Mucosa of stomach (tissue), 1 donor: Measurements from ENCODE around the gene SAG.

Experiments
- H3K27me3 ChIP-seq: one replicate; pipeline ENCODE4 v1.7.0; 2013; ENCODE audit warnings: mild to moderate bottlenecking, low read length; ENCODE audit not compliant: control insufficient read depth, insufficient read depth
- H3K36me3 ChIP-seq: one replicate; pipeline ENCODE4 v1.7.0; 2013; ENCODE audit warnings: low read length; ENCODE audit not compliant: control insufficient read depth, insufficient read depth
- H3K4me1 ChIP-seq: one replicate; pipeline ENCODE4 v1.7.0; 2013; ENCODE audit warnings: mild to moderate bottlenecking, low read length; ENCODE audit not compliant: control insufficient read depth, insufficient read depth
- H3K4me3 ChIP-seq: one replicate; pipeline ENCODE4 v1.7.0; 2013; ENCODE audit warnings: low read length
- H3K9ac ChIP-seq: one replicate; pipeline ENCODE4 v1.7.0; 2013; ENCODE audit warnings: mild to moderate bottlenecking, low read length, moderate library complexity
- H3K9me3 ChIP-seq: one replicate; pipeline ENCODE4 v1.7.0; 2013; ENCODE audit warnings: mild to moderate bottlenecking, low read length, moderate library complexity; ENCODE audit not compliant: control insufficient read depth
- donor health status: Pancreatic carcinoma.

SAG gene

GRCh38 chr2:233290051-233290845 lies 17.4 kb upstream of the SAG start:
- H3K36me3 ChIP-seq = no peaks in the 10 kb centered on the region
- no peak overlapping the region for H3K9ac ChIP-seq

DNA sequence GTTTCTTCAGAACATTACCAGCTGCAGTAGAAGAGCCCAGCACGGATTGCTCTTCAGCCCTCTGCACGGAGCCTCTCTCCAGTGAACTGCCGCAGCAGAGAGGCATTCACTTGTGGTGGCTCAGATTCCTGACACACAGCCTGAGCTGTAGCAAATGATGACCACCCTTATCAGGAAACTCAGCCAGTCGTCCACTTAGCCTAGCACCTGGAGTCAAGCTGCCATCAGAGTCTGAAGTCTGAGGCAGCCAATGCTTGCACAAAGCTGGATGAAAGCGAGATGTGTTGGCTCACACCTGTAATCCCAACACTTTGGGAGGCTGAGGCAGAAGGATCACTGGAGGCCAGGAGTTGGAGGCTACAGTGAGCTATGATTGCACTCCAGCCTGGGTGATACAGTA lies 11.7 kb upstream of the SAG start:
- Histone ChIP-seq H3K4me3 (no peak overlapping the region), H3K36me3 (no peaks in the 10 kb centered on the region), H3K4me1 (no peaks in the 10 kb centered on the region), H3K9ac (no peak overlapping the region), H3K27me3 (no peaks in the 10 kb centered on the region), H3K9me3 (no peaks in the 10 kb centered on the region)

More at GRCh38 chr2:233290051-233290845, 17.4 kb upstream of the SAG start:
- Histone ChIP-seq H3K4me1 (peaks cover 19% of the 10 kb centered on the region), H3K27me3 (no peaks in the 10 kb centered on the region), H3K4me3 (no peak overlapping the region), H3K9me3 (no peaks in the 10 kb centered on the region)

DNA sequence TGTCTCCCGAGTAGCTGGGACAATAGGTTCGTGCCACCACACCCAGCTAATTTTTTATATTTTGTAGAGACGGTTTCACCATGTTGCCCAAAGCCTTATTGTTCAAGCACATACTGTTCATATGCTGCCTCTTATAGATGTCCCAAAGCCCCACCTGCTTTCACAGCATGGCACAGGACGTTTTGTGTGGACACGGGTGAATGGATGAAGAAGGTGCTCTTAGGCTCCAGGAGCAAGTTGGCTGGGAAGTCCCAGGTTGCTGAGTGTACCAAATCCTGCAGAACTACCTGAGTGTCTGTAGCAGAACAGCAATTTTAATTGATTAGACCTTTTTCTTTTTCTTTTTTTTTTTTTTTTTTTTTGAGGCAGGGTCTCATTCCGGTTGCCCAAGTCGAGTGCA lies 10.5 kb upstream of the SAG start:
- Histone ChIP-seq H3K36me3 (no peaks in the 10 kb centered on the region), H3K4me3 (no peak overlapping the region), H3K9me3 (no peaks in the 10 kb centered on the region)

GRCh38 chr2:233300401-233300800 lies 7.2 kb upstream of the SAG start:
- Histone ChIP-seq H3K27me3 (no peaks in the 10 kb centered on the region), H3K4me3 (no peak overlapping the region), H3K9me3 (no peaks in the 10 kb centered on the region), H3K9ac (no peak overlapping the region), H3K36me3 (no peaks in the 10 kb centered on the region), H3K4me1 (no peaks in the 10 kb centered on the region)

More for the DNA sequence above, 10.5 kb upstream of the SAG start:
- Histone ChIP-seq H3K9ac (no peak overlapping the region), H3K4me1 (no peaks in the 10 kb centered on the region), H3K27me3 (no peaks in the 10 kb centered on the region)

- H3K4me1 ChIP-seq = no peaks in the 10 kb centered on the region
- no peaks in the 10 kb centered on the region for H3K9me3 ChIP-seq
- no peak overlapping the region for H3K9ac ChIP-seq
- no peaks in the 10 kb centered on the region for H3K36me3 ChIP-seq
- no peaks in the 10 kb centered on the region for H3K27me3 ChIP-seq
- no peak overlapping the region for H3K4me3 ChIP-seq
Measured at GRCh38 chr2:233301248-233301647, 6.4 kb upstream of the SAG start.

DNA sequence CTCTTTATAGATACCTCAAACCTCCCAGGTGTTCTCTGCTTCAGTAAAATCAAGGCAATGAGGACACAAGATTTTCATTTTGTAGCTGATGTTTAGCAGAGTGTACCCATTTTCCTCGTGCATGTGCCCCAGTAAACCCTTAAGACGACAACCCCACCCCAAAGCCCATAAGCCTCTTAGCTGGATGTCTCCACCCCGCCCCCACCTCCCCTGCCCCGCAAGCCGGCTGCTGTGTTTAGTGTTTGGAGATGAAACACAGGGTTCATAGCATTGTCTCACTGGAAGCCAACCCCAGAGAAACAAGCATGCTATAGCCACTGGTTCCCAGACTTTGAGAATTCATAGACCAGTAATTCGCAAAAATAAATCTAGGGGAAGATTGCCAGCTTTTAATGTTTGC lies 5.8 kb upstream of the SAG start:
- H3K4me3 ChIP-seq = no peak overlapping the region
- H3K9ac ChIP-seq = no peak overlapping the region
- no peaks in the 10 kb centered on the region for H3K4me1 ChIP-seq
- no peaks in the 10 kb centered on the region for H3K27me3 ChIP-seq
- no peaks in the 10 kb centered on the region for H3K9me3 ChIP-seq
- no peaks in the 10 kb centered on the region for H3K36me3 ChIP-seq

DNA sequence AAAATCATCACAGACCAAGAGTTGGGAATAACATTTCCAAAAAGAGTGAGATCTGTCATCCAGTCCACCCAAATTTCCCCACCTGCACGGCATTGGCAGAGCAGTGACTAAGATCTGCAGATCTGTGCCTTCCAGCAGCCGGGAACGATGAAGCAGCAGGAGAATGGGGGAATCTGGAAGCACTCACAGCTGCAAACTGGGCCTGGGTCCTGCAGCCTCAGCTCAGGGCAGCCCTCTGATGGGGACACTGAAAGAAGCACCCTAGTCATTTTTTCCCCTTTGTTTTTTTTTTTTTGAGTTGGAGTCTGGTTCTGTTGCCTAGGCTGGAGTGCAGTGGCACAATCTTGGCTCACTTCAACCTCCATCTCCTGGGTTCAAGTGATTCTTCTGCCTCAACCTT lies 4.4 kb upstream of the SAG start:
- Histone ChIP-seq H3K4me1 (no peaks in the 10 kb centered on the region), H3K9me3 (no peaks in the 10 kb centered on the region), H3K36me3 (no peaks in the 10 kb centered on the region), H3K27me3 (no peaks in the 10 kb centered on the region), H3K9ac (no peak overlapping the region), H3K4me3 (no peak overlapping the region)

- Histone ChIP-seq H3K27me3 (no peaks in the 10 kb centered on the region), H3K36me3 (no peaks in the 10 kb centered on the region), H3K4me1 (no peaks in the 10 kb centered on the region), H3K9ac (no peak overlapping the region), H3K9me3 (no peaks in the 10 kb centered on the region), H3K4me3 (no peak overlapping the region)
Measured at GRCh38 chr2:233311241-233311926, 3.8 kb downstream of the SAG start.

DNA sequence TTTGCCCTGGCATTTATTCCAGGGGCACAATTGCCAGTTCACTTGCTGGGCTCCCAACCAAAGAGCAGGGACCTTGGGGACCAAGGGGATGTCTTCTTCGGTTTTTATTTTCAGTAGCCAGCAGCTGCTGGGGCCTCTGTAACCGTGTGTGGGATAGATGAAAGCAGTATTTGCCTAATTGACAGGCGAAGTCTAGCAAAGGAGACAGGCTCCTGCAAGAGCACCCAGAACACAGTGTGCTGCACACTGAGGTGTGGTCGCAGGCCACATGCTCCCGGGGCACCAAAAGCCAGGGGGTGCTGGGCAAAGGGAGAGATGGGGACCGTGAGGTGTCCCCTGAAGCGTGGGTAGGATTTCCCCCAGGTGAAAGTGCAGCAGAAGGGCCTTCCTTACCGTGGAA lies 5.3 kb downstream of the SAG start:
- Histone ChIP-seq H3K27me3 (no peaks in the 10 kb centered on the region), H3K4me1 (no peaks in the 10 kb centered on the region), H3K9me3 (no peaks in the 10 kb centered on the region), H3K9ac (no peak overlapping the region), H3K4me3 (no peak overlapping the region), H3K36me3 (no peaks in the 10 kb centered on the region)

DNA sequence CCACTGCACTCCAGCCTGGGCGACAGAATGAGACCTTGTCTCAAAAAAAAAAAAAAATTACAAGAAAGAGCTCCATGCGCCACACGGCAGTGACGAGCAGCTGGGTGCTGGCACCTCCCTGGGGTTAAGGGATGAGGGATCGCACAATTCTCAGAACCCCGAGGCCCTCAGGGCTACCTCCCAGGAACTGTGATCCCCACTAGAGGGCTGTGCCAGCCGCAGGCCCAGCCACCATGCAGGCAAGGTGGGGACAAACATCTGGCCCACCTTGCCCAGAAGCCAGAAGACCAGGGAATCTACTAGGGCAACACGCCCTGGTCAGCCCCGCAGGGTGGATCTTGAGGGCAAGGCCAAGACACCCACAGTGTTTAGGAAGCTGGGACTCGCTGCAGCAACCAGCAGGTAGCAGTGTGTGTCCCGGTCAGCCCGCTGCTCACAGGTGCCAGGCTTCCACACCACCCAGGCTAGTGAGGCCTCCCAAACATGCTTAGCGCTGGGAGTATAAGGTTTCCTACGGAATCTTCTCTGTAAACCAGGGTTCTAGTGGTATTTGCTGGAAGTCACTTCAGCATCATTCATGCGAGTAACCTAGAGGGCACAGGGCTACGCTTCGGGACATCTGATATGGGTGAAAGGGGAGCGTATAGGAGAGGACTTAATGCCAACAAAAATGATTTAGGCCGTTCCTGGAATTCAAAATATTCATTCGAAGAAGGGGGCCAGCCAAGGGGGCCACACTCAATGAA lies 6.7 kb downstream of the SAG start:
- H3K4me3 ChIP-seq = no peak overlapping the region
- H3K9me3 ChIP-seq = no peaks in the 10 kb centered on the region
- no peaks in the 10 kb centered on the region for H3K36me3 ChIP-seq
- no peak overlapping the region for H3K9ac ChIP-seq
- H3K27me3 ChIP-seq = no peaks in the 10 kb centered on the region
- H3K4me1 ChIP-seq = no peaks in the 10 kb centered on the region

DNA sequence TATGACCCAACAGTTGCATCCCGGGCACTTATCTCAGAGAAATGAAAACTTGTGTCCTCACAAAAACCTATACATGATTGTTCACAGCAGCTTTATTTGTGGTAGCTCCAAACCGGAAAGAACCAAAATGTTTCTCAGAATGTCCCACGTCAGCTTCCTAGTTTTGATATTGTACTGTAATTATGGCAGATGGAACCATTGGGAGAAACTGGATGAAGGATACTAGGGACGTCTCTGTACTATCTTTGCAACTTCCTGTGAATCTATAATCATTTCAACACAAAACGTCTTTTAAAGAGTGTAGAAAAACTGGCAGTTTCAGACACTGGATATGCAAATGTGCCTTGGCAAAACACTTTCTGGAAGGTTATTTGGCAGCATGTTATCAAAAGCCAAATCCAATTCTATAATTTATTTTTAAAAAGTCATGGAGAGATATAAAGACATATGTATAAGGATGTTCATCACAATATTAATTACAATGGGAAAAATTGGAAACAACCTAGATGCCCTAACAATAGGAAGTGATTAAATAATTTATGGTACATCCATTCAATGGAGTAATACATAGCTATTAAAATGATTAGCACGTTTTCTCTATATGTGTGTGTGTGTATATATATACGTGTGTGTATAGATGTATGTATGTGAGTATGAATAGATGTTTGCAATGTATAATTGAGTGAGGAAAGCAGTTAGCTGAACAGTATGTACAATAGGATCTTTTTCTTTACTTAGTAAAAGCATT lies 9.8 kb downstream of the SAG start:
- Histone ChIP-seq H3K36me3 (no peaks in the 10 kb centered on the region), H3K9ac (no peak overlapping the region), H3K4me1 (no peaks in the 10 kb centered on the region), H3K4me3 (no peak overlapping the region), H3K27me3 (peaks cover 11% of the 10 kb centered on the region), H3K9me3 (no peaks in the 10 kb centered on the region)
